GM23338 (cell line): ENCODE measurements around the gene LONRF2.

Source experiments
- CREB1 ChIP-seq: fragments of 250-450 bp; sonication (Bioruptor Pico); IDR thresholded peaks from 2 replicates; pipeline ENCODE4 v1.5.0; 2020; ENCODE audit warnings: low read depth, mild to moderate bottlenecking, moderate library complexity
- TF ChIP-seq, protein P1 (sequence below), 2 experiments: fragments of 200-600 bp in 1 of 2; sonication (generic) in 1 of 2; conservative IDR thresholded peaks; 2 replicates each; pipeline versions ENCODE4 v1.5.1 to v1.6.1; 2016 to 2017; ENCODE audit warnings: antibody characterized with exemption in 2 of 2, low read depth in 2 of 2, mild to moderate bottlenecking in 2 of 2, moderate library complexity in 1 of 2

DNA sequence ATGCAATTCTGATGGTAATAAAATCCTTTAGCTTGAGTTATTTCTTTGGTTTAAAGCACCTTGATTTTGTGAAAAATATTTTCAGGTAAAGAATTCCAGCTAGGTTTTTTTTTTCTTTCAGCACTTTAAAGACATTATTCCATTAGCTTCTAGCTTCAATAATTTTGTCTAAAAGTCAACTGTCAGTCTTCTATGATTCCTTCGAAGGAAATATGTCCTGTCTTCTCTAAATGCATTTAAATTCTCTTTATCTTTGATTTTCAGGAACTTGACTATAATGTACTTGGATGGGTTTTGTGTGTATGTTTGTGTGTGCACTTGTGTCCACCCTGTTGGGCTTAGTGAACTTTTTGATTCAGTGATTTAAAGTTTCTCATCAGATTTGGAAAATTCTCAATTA lies 4.7 kb downstream of the LONRF2 start:
- no peak for TF ChIP-seq CREB1 (CRISPR knock-in tag)
- TF ChIP-seq, protein P1, sequence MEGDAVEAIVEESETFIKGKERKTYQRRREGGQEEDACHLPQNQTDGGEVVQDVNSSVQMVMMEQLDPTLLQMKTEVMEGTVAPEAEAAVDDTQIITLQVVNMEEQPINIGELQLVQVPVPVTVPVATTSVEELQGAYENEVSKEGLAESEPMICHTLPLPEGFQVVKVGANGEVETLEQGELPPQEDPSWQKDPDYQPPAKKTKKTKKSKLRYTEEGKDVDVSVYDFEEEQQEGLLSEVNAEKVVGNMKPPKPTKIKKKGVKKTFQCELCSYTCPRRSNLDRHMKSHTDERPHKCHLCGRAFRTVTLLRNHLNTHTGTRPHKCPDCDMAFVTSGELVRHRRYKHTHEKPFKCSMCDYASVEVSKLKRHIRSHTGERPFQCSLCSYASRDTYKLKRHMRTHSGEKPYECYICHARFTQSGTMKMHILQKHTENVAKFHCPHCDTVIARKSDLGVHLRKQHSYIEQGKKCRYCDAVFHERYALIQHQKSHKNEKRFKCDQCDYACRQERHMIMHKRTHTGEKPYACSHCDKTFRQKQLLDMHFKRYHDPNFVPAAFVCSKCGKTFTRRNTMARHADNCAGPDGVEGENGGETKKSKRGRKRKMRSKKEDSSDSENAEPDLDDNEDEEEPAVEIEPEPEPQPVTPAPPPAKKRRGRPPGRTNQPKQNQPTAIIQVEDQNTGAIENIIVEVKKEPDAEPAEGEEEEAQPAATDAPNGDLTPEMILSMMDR (conservative IDR thresholded peaks at IDR 0.05; ENCODE audit: low read depth in 2 of 2), result no peak
